HepG2 (cell line): ENCODE results near the gene MCOLN3. TPM values are rescaled to one million over a fixed set of nuclear protein-coding genes. Genes with fewer than 3 reads are reported as not detected.

Experiments
- ATAC-seq: fragments of 200-7000 bp; cut with Tn5 transposase; 3 replicates; pipeline ENCODE4 v1.9.1; 2020; ENCODE audit warnings: mild to moderate bottlenecking, moderate library complexity
- BruUV-seq: library from RNA; stranded (reverse); fragments of 400-500 nt; replicated peaks from 2 replicates; lab custom pipeline; 2021; lab: Mats Ljungman, UMichigan
- CTCF ChIA-PET: fragments of 300-600 bp; formaldehyde crosslinking; extraction: SDS; loops from one replicate; lab custom pipeline; 2021; ENCODE audit warnings: low total read pairs, inconsistent platforms, low intra/inter-chr PET ratio; lab: Yijun Ruan, JAX
- POLR2A ChIA-PET: fragments of 350-600 bp; sonication (Branson Sonifier 250); formaldehyde crosslinking; loops from one replicate; lab custom pipeline; 2020; ENCODE audit warnings: antibody characterized with exemption, inconsistent platforms; lab: Yijun Ruan, JAX
- DNase-seq: peaks from one replicate; pipeline ENCODE4 v3.0.0-alpha.2; 2015; ENCODE audit warnings: low spot score
- FAIRE-seq: peaks from 3 replicates; lab custom pipeline; 2011; peaks lifted over from hg19 to GRCh38; lab: Jason Lieb, UNC
- H2AFZ ChIP-seq: one replicate; pipeline ENCODE4 v1.6.1; 2011; ENCODE audit warnings: low read length, inconsistent platforms
- H3K27ac ChIP-seq: fragments of 300-600 bp; 3 replicates; pipeline ENCODE4 v1.8.0; 2011; ENCODE audit warnings: mixed run types, mild to moderate bottlenecking, mixed read lengths, low read length, inconsistent platforms; ENCODE audit not compliant: insufficient read depth; ENCODE audit errors: extremely low read length
- H3K27me3 ChIP-seq, 2 experiments: fragments of 200-600 bp in 1 of 2; 2 replicates in 1 of 2; 3 replicates in 1 of 2; pipeline versions ENCODE4 v1.6.0 to v1.8.0; 2011; ENCODE audit warnings: low read length in 2 of 2, mild to moderate bottlenecking in 2 of 2, moderate library complexity in 2 of 2, inconsistent platforms in 1 of 2; ENCODE audit not compliant: insufficient read depth in 2 of 2, control insufficient read depth in 1 of 2
- H3K36me3 ChIP-seq, 2 experiments: fragments of 200-600 bp in 1 of 2; replicated peaks in 1 of 2; 2 replicates in 1 of 2; 3 replicates in 1 of 2; pipeline versions ENCODE4 v1.5.1 to v1.8.0; 2011; ENCODE audit warnings: low read length in 2 of 2, inconsistent platforms in 1 of 2; ENCODE audit not compliant: insufficient read depth in 2 of 2, control insufficient read depth in 1 of 2
- H3K4me1 ChIP-seq: 2 replicates; pipeline ENCODE4 v1.5.1; 2012; ENCODE audit warnings: low read length, inconsistent platforms; ENCODE audit not compliant: insufficient read depth
- H3K4me2 ChIP-seq: 2 replicates; pipeline ENCODE4 v1.6.0; 2011; ENCODE audit warnings: low read depth, low read length, inconsistent platforms
- H3K4me3 ChIP-seq, 3 experiments: fragments of 200-600 bp in 1 of 3; sonication (generic), shearing (Covaris generic) in 1 of 3; replicated peaks in 1 of 3; 2 replicates each; pipeline ENCODE4 v1.5.1; 2011 to 2016; ENCODE audit warnings: low read length in 3 of 3, inconsistent platforms in 2 of 3, low read depth in 2 of 3, mild to moderate bottlenecking in 2 of 3, control low read depth in 1 of 3, mixed read lengths in 1 of 3; ENCODE audit not compliant: insufficient read depth in 1 of 3
- H3K79me2 ChIP-seq: one replicate; pipeline ENCODE4 v1.6.1; 2011; ENCODE audit warnings: low read length, inconsistent platforms; ENCODE audit not compliant: insufficient read depth
- H3K9ac ChIP-seq: 2 replicates; pipeline ENCODE4 v1.6.0; 2011; ENCODE audit warnings: mild to moderate bottlenecking, low read depth, low read length, inconsistent platforms; ENCODE audit not compliant: insufficient read depth
- H3K9me3 ChIP-seq: 2 replicates; pipeline ENCODE4 v1.5.1; 2012; ENCODE audit warnings: mild to moderate bottlenecking, low read length
- H4K20me1 ChIP-seq: 2 replicates; pipeline ENCODE4 v1.6.0; 2011; ENCODE audit warnings: inconsistent platforms, mild to moderate bottlenecking, low read length, moderate library complexity; ENCODE audit not compliant: insufficient read depth
- EEA1 ChIP-seq: sonication (generic); formaldehyde crosslinking; IDR thresholded peaks from 2 replicates; pipeline ENCODE4 v1.5.1; 2020; ENCODE audit warnings: mild to moderate bottlenecking, missing genetic modification reagents, borderline replicate concordance
- KMT2B ChIP-seq: IDR thresholded peaks from 2 replicates; pipeline ENCODE4 v1.6.1; 2016; ENCODE audit warnings: missing genetic modification reagents, missing compliant biosample characterization
- PRDM10 ChIP-seq: sonication (generic); formaldehyde crosslinking; IDR thresholded peaks from 2 replicates; pipeline ENCODE4 v1.4.0; 2020; ENCODE audit warnings: low read depth, missing genetic modification reagents
- ZNF232 ChIP-seq: sonication (generic); formaldehyde crosslinking; IDR thresholded peaks from 2 replicates; pipeline ENCODE4 v1.4.0; 2020; ENCODE audit warnings: missing genetic modification reagents, borderline replicate concordance
- ZNF234 ChIP-seq: sonication (generic); formaldehyde crosslinking; conservative IDR thresholded peaks from 2 replicates; pipeline ENCODE4 v1.5.1; 2020; ENCODE audit warnings: mild to moderate bottlenecking, missing genetic modification reagents
- ZNF317 ChIP-seq: sonication (generic); formaldehyde crosslinking; IDR thresholded peaks from 2 replicates; pipeline ENCODE4 v1.5.0; 2020; ENCODE audit warnings: mild to moderate bottlenecking, missing genetic modification reagents
- ZNF740 ChIP-seq: sonication (generic); formaldehyde crosslinking; IDR thresholded peaks from 2 replicates; pipeline ENCODE4 v1.4.0; 2020; ENCODE audit warnings: missing genetic modification reagents
- ZNF841 ChIP-seq: sonication (generic); formaldehyde crosslinking; IDR thresholded peaks from 2 replicates; pipeline ENCODE4 v1.8.1; 2023; ENCODE audit warnings: missing genetic modification reagents, borderline replicate concordance
- ZNF850 ChIP-seq: sonication (generic); formaldehyde crosslinking; conservative IDR thresholded peaks from 2 replicates; pipeline ENCODE4 v1.9.0; 2021; ENCODE audit warnings: mild to moderate bottlenecking, missing genetic modification reagents
- ZSCAN22 ChIP-seq: sonication (generic); formaldehyde crosslinking; IDR thresholded peaks from 2 replicates; pipeline ENCODE4 v1.4.0; 2020; ENCODE audit warnings: mild to moderate bottlenecking, missing genetic modification reagents
- WGBS: methylation state at CpG from one replicate; pipeline ENCODE4 v1.1.6; 2017; ENCODE audit warnings: low lambda C conversion rate; 5-methylcytosine and 5-hydroxymethylcytosine counted together
- in situ Hi-C: cut with HindIII; loops from 2 replicates; pipeline ENCODE4 v1.10.0; 2017; ENCODE audit warnings: low pct_unique_long_range_greater_than_20kb; ENCODE audit not compliant: extremely low pct_ligation_motif_present
- intact Hi-C: fragments of 100-400 bp; cut with micrococcal nuclease; formaldehyde crosslinking; loops from one replicate; pipeline ENCODE4 v1.10.0; 2022; ENCODE audit not compliant: unreplicated experiment
- polyA plus RNA-seq, 8 experiments: library from polyadenylated mRNA; depleted of rRNA in 3 of 8; stranded (reverse) in 7 of 8; unstranded in 1 of 8; fragments of >200 nt; fragmentation: Illumina TruSeq in 4 of 8; extraction: Trizol in 4 of 8; gene quantifications; 2 replicates each; pipeline versions ENCODE4 v1.2.1 to v1.2.3, GENCODE V29; 2011 to 2016; ENCODE audit warnings: low read depth in 4 of 8, missing spikeins in 1 of 8, mixed read lengths in 1 of 8; ENCODE audit not compliant: insufficient read depth in 1 of 8
- total RNA-seq, 5 experiments: library from RNA; depleted of rRNA; stranded (reverse); fragments of >200 nt; fragmentation: Illumina TruSeq; extraction: Trizol; gene quantifications; 2 replicates each; pipeline ENCODE4 v1.2.3, GENCODE V29; 2016; ENCODE audit warnings: low read depth in 1 of 5

MCOLN3 gene
- total and polyA plus RNA-seq, 2 of the 13 experiments (the other 11 are each of a cell fraction or from before 2014, with no cell fraction given): 0.04 TPM

DNA sequence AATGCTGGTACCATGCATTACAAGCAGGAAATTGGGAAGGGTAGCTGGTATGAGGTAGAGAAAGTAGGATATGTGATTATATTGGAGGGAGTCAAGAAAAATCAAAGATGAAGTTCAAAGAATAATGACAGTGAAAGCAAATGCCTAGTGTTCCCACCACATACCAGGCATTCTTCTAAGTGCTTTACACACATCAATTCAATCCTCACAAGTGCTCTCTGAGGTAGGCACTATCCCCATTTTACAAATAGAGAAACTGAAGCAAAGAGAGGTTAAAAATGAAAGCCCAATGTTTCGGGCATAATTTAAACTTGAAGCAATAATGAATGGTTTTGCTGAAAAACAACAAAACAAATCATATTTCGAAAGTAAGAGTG lies 40.1 kb upstream of the MCOLN3 start:
- in situ Hi-C loops (no loop called here), intact Hi-C loops (no loop called here)
- H3K27me3 ChIP-seq: peaks cover 0 to 16% of the 10 kb centered on the region in 2 experiments; a peak in 3 of 5 replicates
- BruUV-seq: no TSS peak
- CTCF ChIA-PET: no interaction called here
- no peaks in the 10 kb centered on the region for H3K36me3 ChIP-seq
- no peaks in the 10 kb centered on the region for H3K9me3 ChIP-seq
- DNase-seq (no peak), FAIRE-seq (no peak), ATAC-seq (no peak)
- no peak overlapping the region for H3K4me3 ChIP-seq
- no peak overlapping the region for H3K4me2 ChIP-seq
- TF ChIP-seq ZNF317 (CRISPR knock-in tag) (no peak), EEA1 (CRISPR knock-in tag) (no peak), ZNF234 (CRISPR knock-in tag) (no peak), ZNF232 (CRISPR knock-in tag) (no peak), ZNF841 (CRISPR knock-in tag) (no peak), ZSCAN22 (CRISPR knock-in tag) (no peak), ZNF740 (CRISPR knock-in tag) (no peak), KMT2B (CRISPR knock-in tag) (no peak), PRDM10 (CRISPR knock-in tag) (no peak), ZNF850 (no peak)
- no peak overlapping the region for H3K27ac ChIP-seq
- no peak overlapping the region for H3K9ac ChIP-seq
- 1% methylated on average over 2 of the region's 2 CpGs for WGBS
- H2AFZ ChIP-seq: no peak overlapping the region
- POLR2A ChIA-PET: no interaction called here
- H3K79me2 ChIP-seq: no peaks in the 10 kb centered on the region
- H4K20me1 ChIP-seq: no peaks in the 10 kb centered on the region
- no peaks in the 10 kb centered on the region for H3K4me1 ChIP-seq
